Astrocyte (in vitro differentiated cells and primary cell): ENCODE data around the gene WDR93.

ENCODE experiments used
- CTCF ChIP-seq: IDR thresholded peaks from 2 replicates; pipeline ENCODE4 v1.5.1; 2011; ENCODE audit warnings: low read depth, mild to moderate bottlenecking, inconsistent platforms, low read length, moderate library complexity; ENCODE audit not compliant: insufficient read depth
- EZH2 ChIP-seq: IDR thresholded peaks from 2 replicates; pipeline ENCODE4 v1.6.1; 2012; ENCODE audit warnings: mild to moderate bottlenecking, low read length, inconsistent platforms; ENCODE audit not compliant: insufficient read depth

DNA sequence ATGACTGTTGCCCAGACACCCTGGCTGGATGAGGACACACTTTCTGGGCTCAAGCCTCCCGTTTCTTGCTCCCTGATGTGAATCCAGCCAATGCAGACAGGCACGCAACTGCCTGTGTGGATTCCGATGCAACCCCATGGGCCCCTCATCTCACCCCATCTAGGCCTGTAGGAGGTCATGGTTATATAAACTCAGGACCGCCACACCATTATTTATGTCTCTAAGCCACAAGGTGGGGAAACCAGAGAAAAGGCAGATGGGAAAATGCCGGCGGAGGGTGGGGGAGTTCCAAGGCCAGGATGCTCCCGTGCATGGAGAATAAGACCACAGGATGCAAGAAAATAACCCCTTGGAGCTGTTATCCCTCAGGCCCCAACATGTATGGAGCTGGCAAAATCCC, 58.4 kb downstream of the WDR93 start:
- no peak for TF ChIP-seq CTCF
- TF ChIP-seq EZH2, result no peak
